Measurements from ENCODE around the gene PROCR. TPM values are rescaled to one million over a fixed set of nuclear protein-coding genes. Genes with fewer than 3 reads are reported as not detected.

Gene PROCR
- total and polyA plus RNA-seq, 9 of the 15 experiments (the other 6 are each of a cell fraction or from before 2014, with no cell fraction given) = 1.6 to 7.1 (median 4.0) TPM

DNA sequence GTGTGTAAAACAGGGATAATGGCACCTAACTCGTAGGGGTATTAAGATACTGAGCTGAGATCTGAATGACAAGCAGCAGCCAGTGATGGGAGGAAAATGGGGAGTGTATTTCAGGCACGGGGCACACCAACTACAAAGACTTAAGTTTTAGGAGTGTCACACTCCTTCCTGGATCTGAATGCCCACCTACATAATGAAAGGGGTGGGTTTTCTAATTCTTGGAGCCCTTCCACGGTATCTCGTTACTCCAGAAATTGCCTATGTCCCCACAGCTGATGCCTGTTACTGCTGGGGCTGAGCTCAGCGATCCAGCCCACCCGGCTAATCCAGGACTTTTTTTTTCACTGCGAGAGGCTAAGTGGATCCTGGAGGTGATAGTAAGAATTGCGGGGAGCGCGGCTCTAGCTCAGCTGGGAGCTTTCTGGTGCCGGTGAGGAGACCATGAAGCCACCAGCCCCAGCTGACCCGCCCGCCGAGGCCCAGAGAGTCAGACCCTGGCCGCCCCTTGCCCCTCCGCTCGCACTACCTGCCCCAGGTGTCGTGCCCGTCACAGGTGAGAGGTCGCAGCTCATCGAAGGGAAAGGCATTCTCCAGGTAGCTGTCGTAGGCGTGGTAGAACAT lies 25.5 kb upstream of the PROCR start (continued):
- TF ChIP-seq, protein P1, sequence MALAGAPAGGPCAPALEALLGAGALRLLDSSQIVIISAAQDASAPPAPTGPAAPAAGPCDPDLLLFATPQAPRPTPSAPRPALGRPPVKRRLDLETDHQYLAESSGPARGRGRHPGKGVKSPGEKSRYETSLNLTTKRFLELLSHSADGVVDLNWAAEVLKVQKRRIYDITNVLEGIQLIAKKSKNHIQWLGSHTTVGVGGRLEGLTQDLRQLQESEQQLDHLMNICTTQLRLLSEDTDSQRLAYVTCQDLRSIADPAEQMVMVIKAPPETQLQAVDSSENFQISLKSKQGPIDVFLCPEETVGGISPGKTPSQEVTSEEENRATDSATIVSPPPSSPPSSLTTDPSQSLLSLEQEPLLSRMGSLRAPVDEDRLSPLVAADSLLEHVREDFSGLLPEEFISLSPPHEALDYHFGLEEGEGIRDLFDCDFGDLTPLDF (CRISPR knock-in tag; IDR thresholded peaks at IDR 0.05) = no peak
- TF ChIP-seq SMAD2 (IDR thresholded peaks at IDR 0.05; ENCODE audit: low read depth, low read length) (no peak), KAT7 (CRISPR knock-in tag; IDR thresholded peaks at IDR 0.05; ENCODE audit: borderline replicate concordance) (0 out of 2 replicates have a peak, but pooled peaks have one; percentile 1), SIN3A (IDR thresholded peaks at IDR 0.05; ENCODE audit: borderline replicate concordance in 2 of 2, control insufficient read depth in 1 of 2, low read depth in 2 of 2, low read length in 2 of 2) (0 out of 4 replicates have a peak, but pooled peaks of 1 of the 2 experiments have one; percentile 22), FOXA3 (CRISPR knock-in tag; conservative IDR thresholded peaks at IDR 0.05 in 1 of 2, IDR thresholded peaks at IDR 0.05 in 1 of 2) (peak in 1 of 2 experiments; percentile 46; a peak in 1 of 4 replicates), HDAC1 (IDR thresholded peaks at IDR 0.05) (no peak)
- TF ChIP-seq, protein P2, sequence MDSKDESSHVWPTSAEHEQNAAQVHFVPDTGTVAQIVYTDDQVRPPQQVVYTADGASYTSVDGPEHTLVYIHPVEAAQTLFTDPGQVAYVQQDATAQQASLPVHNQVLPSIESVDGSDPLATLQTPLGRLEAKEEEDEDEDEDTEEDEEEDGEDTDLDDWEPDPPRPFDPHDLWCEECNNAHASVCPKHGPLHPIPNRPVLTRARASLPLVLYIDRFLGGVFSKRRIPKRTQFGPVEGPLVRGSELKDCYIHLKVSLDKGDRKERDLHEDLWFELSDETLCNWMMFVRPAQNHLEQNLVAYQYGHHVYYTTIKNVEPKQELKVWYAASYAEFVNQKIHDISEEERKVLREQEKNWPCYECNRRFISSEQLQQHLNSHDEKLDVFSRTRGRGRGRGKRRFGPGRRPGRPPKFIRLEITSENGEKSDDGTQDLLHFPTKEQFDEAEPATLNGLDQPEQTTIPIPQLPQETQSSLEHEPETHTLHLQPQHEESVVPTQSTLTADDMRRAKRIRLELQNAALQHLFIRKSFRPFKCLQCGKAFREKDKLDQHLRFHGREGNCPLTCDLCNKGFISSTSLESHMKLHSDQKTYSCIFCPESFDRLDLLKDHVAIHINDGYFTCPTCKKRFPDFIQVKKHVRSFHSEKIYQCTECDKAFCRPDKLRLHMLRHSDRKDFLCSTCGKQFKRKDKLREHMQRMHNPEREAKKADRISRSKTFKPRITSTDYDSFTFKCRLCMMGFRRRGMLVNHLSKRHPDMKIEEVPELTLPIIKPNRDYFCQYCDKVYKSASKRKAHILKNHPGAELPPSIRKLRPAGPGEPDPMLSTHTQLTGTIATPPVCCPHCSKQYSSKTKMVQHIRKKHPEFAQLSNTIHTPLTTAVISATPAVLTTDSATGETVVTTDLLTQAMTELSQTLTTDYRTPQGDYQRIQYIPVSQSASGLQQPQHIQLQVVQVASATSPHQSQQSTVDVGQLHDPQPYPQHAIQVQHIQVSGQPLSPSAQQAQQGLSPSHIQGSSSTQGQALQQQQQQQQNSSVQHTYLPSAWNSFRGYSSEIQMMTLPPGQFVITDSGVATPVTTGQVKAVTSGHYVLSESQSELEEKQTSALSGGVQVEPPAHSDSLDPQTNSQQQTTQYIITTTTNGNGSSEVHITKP (IDR thresholded peaks at IDR 0.05; ENCODE audit: partially characterized antibody) = peak; percentile 33
- TF ChIP-seq, protein P3, sequence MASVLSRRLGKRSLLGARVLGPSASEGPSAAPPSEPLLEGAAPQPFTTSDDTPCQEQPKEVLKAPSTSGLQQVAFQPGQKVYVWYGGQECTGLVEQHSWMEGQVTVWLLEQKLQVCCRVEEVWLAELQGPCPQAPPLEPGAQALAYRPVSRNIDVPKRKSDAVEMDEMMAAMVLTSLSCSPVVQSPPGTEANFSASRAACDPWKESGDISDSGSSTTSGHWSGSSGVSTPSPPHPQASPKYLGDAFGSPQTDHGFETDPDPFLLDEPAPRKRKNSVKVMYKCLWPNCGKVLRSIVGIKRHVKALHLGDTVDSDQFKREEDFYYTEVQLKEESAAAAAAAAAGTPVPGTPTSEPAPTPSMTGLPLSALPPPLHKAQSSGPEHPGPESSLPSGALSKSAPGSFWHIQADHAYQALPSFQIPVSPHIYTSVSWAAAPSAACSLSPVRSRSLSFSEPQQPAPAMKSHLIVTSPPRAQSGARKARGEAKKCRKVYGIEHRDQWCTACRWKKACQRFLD (CRISPR knock-in tag; IDR thresholded peaks at IDR 0.05) = no peak
- TF ChIP-seq, protein P4, sequence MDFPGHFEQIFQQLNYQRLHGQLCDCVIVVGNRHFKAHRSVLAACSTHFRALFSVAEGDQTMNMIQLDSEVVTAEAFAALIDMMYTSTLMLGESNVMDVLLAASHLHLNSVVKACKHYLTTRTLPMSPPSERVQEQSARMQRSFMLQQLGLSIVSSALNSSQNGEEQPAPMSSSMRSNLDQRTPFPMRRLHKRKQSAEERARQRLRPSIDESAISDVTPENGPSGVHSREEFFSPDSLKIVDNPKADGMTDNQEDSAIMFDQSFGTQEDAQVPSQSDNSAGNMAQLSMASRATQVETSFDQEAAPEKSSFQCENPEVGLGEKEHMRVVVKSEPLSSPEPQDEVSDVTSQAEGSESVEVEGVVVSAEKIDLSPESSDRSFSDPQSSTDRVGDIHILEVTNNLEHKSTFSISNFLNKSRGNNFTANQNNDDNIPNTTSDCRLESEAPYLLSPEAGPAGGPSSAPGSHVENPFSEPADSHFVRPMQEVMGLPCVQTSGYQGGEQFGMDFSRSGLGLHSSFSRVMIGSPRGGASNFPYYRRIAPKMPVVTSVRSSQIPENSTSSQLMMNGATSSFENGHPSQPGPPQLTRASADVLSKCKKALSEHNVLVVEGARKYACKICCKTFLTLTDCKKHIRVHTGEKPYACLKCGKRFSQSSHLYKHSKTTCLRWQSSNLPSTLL (IDR thresholded peaks at IDR 0.05) = no peak
